ENCODE data around the gene ABHD6. TPM values are rescaled to one million over a fixed set of nuclear protein-coding genes. Genes with fewer than 3 reads are reported as not detected.

The ABHD6 gene
- total RNA-seq, 1 donor from 2014 or later, result 7.7 TPM

DNA sequence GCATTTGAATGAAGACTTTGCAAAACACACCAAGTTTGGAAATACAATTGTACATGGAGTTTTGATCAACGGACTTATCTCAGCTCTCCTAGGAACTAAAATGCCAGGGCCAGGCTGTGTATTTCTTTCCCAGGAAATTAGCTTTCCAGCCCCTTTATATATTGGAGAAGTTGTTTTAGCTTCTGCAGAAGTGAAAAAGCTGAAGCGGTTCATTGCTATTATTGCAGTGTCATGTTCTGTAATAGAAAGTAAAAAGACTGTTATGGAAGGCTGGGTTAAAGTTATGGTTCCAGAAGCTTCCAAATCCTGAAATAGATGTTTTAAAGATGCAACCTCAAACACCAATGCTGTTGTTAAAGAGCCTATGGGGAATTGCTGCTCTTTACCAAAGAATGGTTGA is 80.2 kb downstream of the ABHD6 start:
- TF ChIP-seq, protein P1, sequence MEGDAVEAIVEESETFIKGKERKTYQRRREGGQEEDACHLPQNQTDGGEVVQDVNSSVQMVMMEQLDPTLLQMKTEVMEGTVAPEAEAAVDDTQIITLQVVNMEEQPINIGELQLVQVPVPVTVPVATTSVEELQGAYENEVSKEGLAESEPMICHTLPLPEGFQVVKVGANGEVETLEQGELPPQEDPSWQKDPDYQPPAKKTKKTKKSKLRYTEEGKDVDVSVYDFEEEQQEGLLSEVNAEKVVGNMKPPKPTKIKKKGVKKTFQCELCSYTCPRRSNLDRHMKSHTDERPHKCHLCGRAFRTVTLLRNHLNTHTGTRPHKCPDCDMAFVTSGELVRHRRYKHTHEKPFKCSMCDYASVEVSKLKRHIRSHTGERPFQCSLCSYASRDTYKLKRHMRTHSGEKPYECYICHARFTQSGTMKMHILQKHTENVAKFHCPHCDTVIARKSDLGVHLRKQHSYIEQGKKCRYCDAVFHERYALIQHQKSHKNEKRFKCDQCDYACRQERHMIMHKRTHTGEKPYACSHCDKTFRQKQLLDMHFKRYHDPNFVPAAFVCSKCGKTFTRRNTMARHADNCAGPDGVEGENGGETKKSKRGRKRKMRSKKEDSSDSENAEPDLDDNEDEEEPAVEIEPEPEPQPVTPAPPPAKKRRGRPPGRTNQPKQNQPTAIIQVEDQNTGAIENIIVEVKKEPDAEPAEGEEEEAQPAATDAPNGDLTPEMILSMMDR (IDR thresholded peaks at IDR 0.05; ENCODE audit: insufficient read depth, low read length, poor library complexity, severe bottlenecking), result no peak
- no peak for DNase-seq (ENCODE audit: low read depth)
- Histone ChIP-seq H3K36me3 (ENCODE audit: control insufficient read depth, insufficient read depth, low read length) (no peaks in the 10 kb centered on the region), H3K4me3 (ENCODE audit: low read depth, low read length) (no peak overlapping the region), H3K27me3 (ENCODE audit: control insufficient read depth, insufficient read depth, low read length) (no peaks in the 10 kb centered on the region)

DNA sequence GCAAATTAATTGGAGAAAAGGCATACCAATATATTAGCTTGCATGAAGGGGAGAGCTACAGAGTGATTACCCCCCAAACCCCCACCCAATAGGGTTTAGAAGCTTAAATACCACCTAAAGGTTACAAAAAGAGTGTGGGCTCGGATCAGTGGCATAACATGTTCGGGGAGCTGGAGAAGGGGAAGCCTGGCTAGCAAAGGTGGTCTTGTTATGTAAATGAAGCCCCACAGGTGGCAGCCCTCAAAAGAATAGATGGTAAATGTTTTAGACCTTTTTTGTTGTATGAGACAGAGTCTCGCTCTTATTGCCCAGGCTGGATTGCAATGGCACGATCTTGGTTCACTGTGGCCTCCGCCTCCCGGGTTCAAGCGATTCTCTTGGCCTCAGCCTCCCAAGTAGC is 84.2 kb downstream of the ABHD6 start:
- Histone ChIP-seq H3K36me3 (ENCODE audit: control insufficient read depth, insufficient read depth, low read length) (no peaks in the 10 kb centered on the region), H3K27me3 (ENCODE audit: control insufficient read depth, insufficient read depth, low read length) (no peaks in the 10 kb centered on the region), H3K4me3 (ENCODE audit: low read depth, low read length) (no peak overlapping the region)
- DNase-seq (ENCODE audit: low read depth), result no peak
- TF ChIP-seq, protein P1 (IDR thresholded peaks at IDR 0.05; ENCODE audit: insufficient read depth, low read length, poor library complexity, severe bottlenecking), result no peak

DNA sequence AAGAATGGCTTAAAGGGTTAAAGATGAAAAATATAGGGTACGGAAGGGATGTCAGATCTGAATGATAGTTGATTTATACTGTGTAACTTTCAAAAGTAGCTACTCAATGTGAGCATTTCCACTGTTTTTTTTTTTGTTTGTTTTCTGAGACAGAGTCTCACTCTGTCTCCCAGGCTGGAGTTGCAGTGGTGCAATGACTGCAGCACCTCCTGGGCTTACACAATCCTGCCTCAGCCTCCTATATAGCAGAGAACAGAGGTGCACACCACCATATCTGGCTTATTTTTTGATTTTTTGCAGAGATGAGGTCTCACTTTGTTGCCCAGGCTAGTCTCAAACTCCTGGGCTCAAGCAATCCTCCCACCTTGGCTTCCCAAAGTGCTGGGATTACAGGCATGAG is 85.2 kb downstream of the ABHD6 start:
- H3K27me3 ChIP-seq (ENCODE audit: control insufficient read depth, insufficient read depth, low read length), result no peaks in the 10 kb centered on the region
- no peak for DNase-seq (ENCODE audit: low read depth)
- no peak overlapping the region for H3K4me3 ChIP-seq (ENCODE audit: low read depth, low read length)
- no peaks in the 10 kb centered on the region for H3K36me3 ChIP-seq (ENCODE audit: control insufficient read depth, insufficient read depth, low read length)
- TF ChIP-seq, protein P1 (IDR thresholded peaks at IDR 0.05; ENCODE audit: insufficient read depth, low read length, poor library complexity, severe bottlenecking), result no peak

DNA sequence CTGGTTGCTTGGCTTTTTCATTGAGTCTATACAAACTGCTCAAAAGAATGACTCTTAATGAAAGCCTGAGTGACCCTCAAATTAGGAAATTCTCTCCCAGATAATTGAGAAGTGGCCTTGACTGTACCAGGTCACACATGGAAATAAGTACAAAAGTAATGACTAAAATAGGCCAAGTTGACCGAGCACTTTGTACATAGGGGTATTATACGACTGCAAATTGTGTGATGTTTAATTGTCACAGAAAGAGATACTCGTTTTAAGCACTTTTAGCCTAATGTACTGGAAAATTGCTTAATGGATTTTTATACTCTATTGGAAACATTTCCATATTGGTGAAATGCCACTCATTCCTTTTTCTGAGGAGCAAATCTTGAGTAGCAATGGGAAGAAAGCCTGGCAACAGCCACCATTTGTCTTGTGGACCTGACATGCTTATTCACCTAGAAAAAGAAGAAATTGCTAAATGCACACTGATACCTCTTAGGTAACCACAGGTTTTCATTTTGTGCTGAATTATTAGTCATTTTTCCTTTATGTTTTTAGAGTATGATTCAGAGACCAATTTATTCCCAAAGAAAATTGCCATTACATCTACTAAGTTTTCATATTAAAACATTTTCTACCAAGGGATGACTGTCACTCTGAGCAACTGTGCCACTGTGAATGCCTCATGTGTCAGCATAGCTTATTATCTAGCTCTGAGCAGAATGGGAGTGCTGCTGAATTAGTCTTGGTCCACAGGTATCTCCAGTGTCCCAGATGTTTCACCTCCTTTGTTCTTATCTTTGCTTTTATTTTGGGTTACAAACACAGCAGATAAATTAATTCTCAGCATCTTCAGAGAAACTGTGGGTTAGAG is 86.2 kb downstream of the ABHD6 start:
- no peaks in the 10 kb centered on the region for H3K27me3 ChIP-seq (ENCODE audit: control insufficient read depth, insufficient read depth, low read length)
- TF ChIP-seq, protein P1 (IDR thresholded peaks at IDR 0.05; ENCODE audit: insufficient read depth, low read length, poor library complexity, severe bottlenecking), result no peak
- H3K4me3 ChIP-seq (ENCODE audit: low read depth, low read length), result no peak overlapping the region
- DNase-seq (ENCODE audit: low read depth), result no peak
- H3K36me3 ChIP-seq (ENCODE audit: control insufficient read depth, insufficient read depth, low read length), result no peaks in the 10 kb centered on the region

DNA sequence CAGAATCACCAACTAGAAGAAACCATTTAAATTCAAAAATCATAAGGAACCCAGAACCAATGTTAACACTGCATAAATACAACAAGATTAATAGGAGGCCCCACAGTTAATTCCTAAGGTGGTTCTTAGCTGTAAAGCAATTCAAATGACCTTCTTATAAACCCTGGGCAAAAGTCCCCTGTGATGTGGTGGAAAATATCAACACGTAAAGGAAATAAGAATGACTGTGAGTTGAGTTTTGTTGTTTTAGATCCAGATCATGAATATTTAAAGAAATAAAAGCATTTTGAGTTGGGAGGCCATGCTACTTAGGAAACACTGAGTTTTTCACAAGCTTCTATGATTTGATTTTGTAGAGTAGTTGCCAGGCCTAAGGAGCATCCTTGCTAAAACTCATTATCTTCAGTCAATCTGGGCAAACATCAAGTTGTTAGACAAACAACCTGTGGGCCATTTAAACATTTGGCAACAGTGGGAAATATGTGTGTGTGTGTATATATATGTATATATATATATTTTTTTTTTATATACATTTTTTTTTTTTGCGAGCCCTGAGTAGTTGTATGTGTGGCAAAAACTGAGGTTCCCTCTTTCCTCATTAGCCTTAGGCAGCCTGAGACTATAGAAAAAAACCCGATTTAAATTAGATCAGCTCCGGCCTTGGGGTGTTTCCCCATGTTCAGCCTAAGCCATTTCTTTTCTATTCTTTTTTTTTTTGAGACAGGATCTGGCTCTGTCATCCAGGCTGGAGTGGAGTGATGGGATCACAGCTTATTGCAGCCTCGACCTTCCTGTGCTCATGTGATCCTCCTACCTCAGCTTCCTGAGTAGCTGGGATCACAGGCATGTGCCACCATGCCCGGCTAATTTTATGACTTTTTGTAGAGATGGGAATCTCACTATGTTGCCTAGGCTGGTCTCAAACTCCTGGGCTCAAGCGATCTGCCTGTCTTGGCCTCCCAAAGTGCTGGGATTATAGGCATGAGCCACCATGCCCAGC is 87.1 kb downstream of the ABHD6 start:
- no peak for DNase-seq (ENCODE audit: low read depth)
- TF ChIP-seq, protein P1 (IDR thresholded peaks at IDR 0.05; ENCODE audit: insufficient read depth, low read length, poor library complexity, severe bottlenecking), result no peak
- H3K4me3 ChIP-seq (ENCODE audit: low read depth, low read length), result no peak overlapping the region
- no peaks in the 10 kb centered on the region for H3K36me3 ChIP-seq (ENCODE audit: control insufficient read depth, insufficient read depth, low read length)
- H3K27me3 ChIP-seq (ENCODE audit: control insufficient read depth, insufficient read depth, low read length), result no peaks in the 10 kb centered on the region
